KOPT-K1 (cell line): ENCODE measurements around the gene KLF11.
"Not testable (repeated sequence)": the region's sequence is repeated elsewhere in the genome, so short reads cannot be mapped to it uniquely, and the experiment has no call there.

Source experiments
- H3K27ac ChIP-seq: fragments of 200-600 bp; sonication (generic); 2 replicates; pipeline ENCODE4 v1.5.1; 2016; ENCODE audit warnings: antibody characterized with exemption, mild to moderate bottlenecking, low read depth, low read length; ENCODE audit not compliant: poor library complexity, severe bottlenecking
- H3K36me3 ChIP-seq: fragments of 200-600 bp; sonication (generic); 2 replicates; pipeline ENCODE4 v1.5.1; 2017; ENCODE audit warnings: antibody characterized with exemption, mild to moderate bottlenecking, low read length, moderate library complexity; ENCODE audit not compliant: insufficient read depth
- H3K9me3 ChIP-seq: fragments of 200-600 bp; sonication (generic); 2 replicates; pipeline ENCODE4 v1.5.1; 2017; ENCODE audit warnings: antibody characterized with exemption, low read length, mild to moderate bottlenecking; ENCODE audit not compliant: insufficient read depth, poor library complexity, severe bottlenecking

Gene KLF11

GRCh38 chr2:10014418-10015190 is 28.7 kb upstream of the KLF11 start:
- no peaks in the 10 kb centered on the region for H3K36me3 ChIP-seq
- no peak overlapping the region for H3K27ac ChIP-seq
- peaks cover 10% of the 10 kb centered on the region for H3K9me3 ChIP-seq

GRCh38 chr2:10015376-10015989 is 27.9 kb upstream of the KLF11 start:
- H3K36me3 ChIP-seq, H3K9me3 ChIP-seq, H3K27ac ChIP-seq: not testable (repeated sequence)

- Histone ChIP-seq H3K27ac (no peak overlapping the region), H3K9me3 (peaks cover 10% of the 10 kb centered on the region), H3K36me3 (no peaks in the 10 kb centered on the region)
These were observed 27.1 kb upstream of the KLF11 start for GRCh38 chr2:10016001-10016801.

- Histone ChIP-seq H3K9me3 (peaks cover 10% of the 10 kb centered on the region), H3K27ac (no peak overlapping the region), H3K36me3 (no peaks in the 10 kb centered on the region)
These were observed 26.5 kb upstream of the KLF11 start for GRCh38 chr2:10016802-10017258.

GRCh38 chr2:10017313-10017941 is 25.9 kb upstream of the KLF11 start:
- Histone ChIP-seq H3K9me3 (peaks cover 10% of the 10 kb centered on the region), H3K27ac (no peak overlapping the region), H3K36me3 (no peaks in the 10 kb centered on the region)

GRCh38 chr2:10019174-10019573 is 24.2 kb upstream of the KLF11 start:
- Histone ChIP-seq H3K36me3 (no peaks in the 10 kb centered on the region), H3K9me3 (peaks cover 10% of the 10 kb centered on the region), H3K27ac (no peak overlapping the region)

GRCh38 chr2:10019602-10020400 is 23.5 kb upstream of the KLF11 start:
- Histone ChIP-seq H3K9me3 (peaks cover 10% of the 10 kb centered on the region), H3K27ac (no peak overlapping the region), H3K36me3 (no peaks in the 10 kb centered on the region)

GRCh38 chr2:10022041-10022421 is 21.3 kb upstream of the KLF11 start:
- Histone ChIP-seq H3K27ac (no peak overlapping the region), H3K9me3 (peaks cover 7% of the 10 kb centered on the region), H3K36me3 (no peaks in the 10 kb centered on the region)

- peaks cover 3% of the 10 kb centered on the region for H3K9me3 ChIP-seq
- no peak overlapping the region for H3K27ac ChIP-seq
- H3K36me3 ChIP-seq: no peaks in the 10 kb centered on the region
These were observed 20.9 kb upstream of the KLF11 start for GRCh38 chr2:10022445-10022844.

- H3K27ac ChIP-seq: no peak overlapping the region
- no peaks in the 10 kb centered on the region for H3K9me3 ChIP-seq
- H3K36me3 ChIP-seq: no peaks in the 10 kb centered on the region
These were observed 20.2 kb upstream of the KLF11 start for GRCh38 chr2:10022966-10023662.

GRCh38 chr2:10026940-10027569 is 16.3 kb upstream of the KLF11 start:
- Histone ChIP-seq H3K27ac (no peak overlapping the region), H3K9me3 (no peaks in the 10 kb centered on the region)

GRCh38 chr2:10027660-10028330 is 15.6 kb upstream of the KLF11 start:
- H3K27ac ChIP-seq: no peak overlapping the region
- no peaks in the 10 kb centered on the region for H3K36me3 ChIP-seq
- H3K9me3 ChIP-seq: no peaks in the 10 kb centered on the region

More at GRCh38 chr2:10026940-10027569, 16.3 kb upstream of the KLF11 start:
- H3K36me3 ChIP-seq: no peaks in the 10 kb centered on the region

GRCh38 chr2:10028407-10028987 is 14.9 kb upstream of the KLF11 start:
- no peak overlapping the region for H3K27ac ChIP-seq
- no peaks in the 10 kb centered on the region for H3K9me3 ChIP-seq
- H3K36me3 ChIP-seq: no peaks in the 10 kb centered on the region
